BJ (cell line): ENCODE results near the gene LMBR1L. TPM values are rescaled to one million over a fixed set of nuclear protein-coding genes. Genes with fewer than 3 reads are reported as not detected.

ENCODE experiments used
- CTCF ChIA-PET: fragments of 350-600 bp; formaldehyde crosslinking; extraction: SDS; loops from one replicate; lab custom pipeline; 2021; ENCODE audit warnings: antibody characterized with exemption, inconsistent platforms; lab: Yijun Ruan, JAX
- POLR2A ChIA-PET: fragments of 300-600 bp; sonication (Branson Sonifier 250); formaldehyde crosslinking; extraction: SDS; loops from one replicate; lab custom pipeline; 2021; ENCODE audit warnings: antibody characterized with exemption; lab: Charles Lee
- DNase-seq: peaks from one replicate; pipeline ENCODE4 v3.0.0-alpha.2; 2011; ENCODE audit warnings: low read depth
- H3K27me3 ChIP-seq: 2 replicates; pipeline ENCODE4 v1.6.0; 2011; ENCODE audit warnings: low read length; ENCODE audit not compliant: control insufficient read depth, insufficient read depth
- H3K36me3 ChIP-seq: 2 replicates; pipeline ENCODE4 v1.5.1; 2011; ENCODE audit warnings: low read length; ENCODE audit not compliant: control insufficient read depth, insufficient read depth
- H3K4me3 ChIP-seq: 2 replicates; pipeline ENCODE4 v1.5.1; 2011; ENCODE audit warnings: low read depth, mild to moderate bottlenecking, control low read depth, low read length
- polyA plus RNA-seq: library from polyadenylated mRNA; depleted of rRNA; stranded (reverse); fragments of >200 nt; gene quantifications from 2 replicates; pipeline ENCODE4 v1.2.3, GENCODE V29; 2011
- TF ChIP-seq, protein P1 (sequence below): IDR thresholded peaks from 2 replicates; pipeline ENCODE4 v1.5.1; 2011; ENCODE audit warnings: low read depth, mild to moderate bottlenecking, control low read depth, inconsistent platforms, low read length, moderate library complexity; ENCODE audit not compliant: insufficient read depth

Gene LMBR1L
- polyA plus RNA-seq, 1 experiment = 63.1 TPM

GRCh38 chr12:49092816-49093406, 17.7 kb downstream of the LMBR1L start:
- H3K27me3 ChIP-seq = peaks cover 17% of the 10 kb centered on the region
- POLR2A ChIA-PET = no interaction called here

DNA sequence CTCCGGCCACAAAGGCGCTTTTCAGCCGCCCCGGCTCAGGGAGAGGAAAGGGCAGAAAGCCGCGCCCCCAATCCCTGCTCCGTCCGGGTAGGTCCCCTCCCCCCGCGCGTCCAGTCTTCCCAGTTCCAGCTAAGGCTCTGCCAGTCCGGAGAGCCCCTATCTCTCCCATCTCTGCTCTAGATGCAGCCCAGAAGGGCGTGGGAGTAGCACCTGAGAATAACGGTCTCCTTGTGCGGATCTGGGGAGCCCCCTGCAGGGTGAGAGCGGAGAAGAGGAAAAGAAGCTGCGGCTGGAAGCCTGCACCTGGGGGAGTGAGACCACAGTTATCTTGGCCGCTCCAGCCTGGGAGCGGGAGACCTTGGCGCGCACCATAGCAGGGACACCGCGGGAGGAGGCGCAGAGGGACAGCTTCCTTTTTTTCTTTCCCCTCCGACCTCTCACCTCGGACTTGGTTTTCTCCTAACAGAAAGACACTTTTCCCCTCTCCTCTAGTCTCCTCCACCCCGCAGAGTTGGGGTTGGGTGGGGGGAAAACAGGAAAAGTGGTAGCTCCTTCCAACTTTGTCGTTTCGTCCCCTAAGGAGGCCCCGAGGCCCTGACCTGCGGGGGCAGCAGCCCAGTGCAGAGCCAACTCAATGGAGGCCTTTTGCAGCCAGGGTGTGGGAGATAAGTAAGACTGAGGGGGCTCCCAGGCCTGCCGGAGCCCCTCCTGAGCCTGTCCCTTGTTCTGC, 18.4 kb downstream of the LMBR1L start:
- Histone ChIP-seq H3K27me3 (peaks cover 17% of the 10 kb centered on the region), H3K4me3 (peak overlapping the region; percentile 17), H3K36me3 (peaks cover under 1% of the 10 kb centered on the region; the same call in 1 of the 2 replicates)
- POLR2A ChIA-PET = no interaction called here
- CTCF ChIA-PET = interaction anchor here (0.6 to 4.7 kb wide), 18 partner anchors 8 to 170 kb away, joined by 3 to 33 read pairs (median 4); partner anchors contain the start of gene LMBR1L
- TF ChIP-seq, protein P1, sequence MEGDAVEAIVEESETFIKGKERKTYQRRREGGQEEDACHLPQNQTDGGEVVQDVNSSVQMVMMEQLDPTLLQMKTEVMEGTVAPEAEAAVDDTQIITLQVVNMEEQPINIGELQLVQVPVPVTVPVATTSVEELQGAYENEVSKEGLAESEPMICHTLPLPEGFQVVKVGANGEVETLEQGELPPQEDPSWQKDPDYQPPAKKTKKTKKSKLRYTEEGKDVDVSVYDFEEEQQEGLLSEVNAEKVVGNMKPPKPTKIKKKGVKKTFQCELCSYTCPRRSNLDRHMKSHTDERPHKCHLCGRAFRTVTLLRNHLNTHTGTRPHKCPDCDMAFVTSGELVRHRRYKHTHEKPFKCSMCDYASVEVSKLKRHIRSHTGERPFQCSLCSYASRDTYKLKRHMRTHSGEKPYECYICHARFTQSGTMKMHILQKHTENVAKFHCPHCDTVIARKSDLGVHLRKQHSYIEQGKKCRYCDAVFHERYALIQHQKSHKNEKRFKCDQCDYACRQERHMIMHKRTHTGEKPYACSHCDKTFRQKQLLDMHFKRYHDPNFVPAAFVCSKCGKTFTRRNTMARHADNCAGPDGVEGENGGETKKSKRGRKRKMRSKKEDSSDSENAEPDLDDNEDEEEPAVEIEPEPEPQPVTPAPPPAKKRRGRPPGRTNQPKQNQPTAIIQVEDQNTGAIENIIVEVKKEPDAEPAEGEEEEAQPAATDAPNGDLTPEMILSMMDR = peak; percentile 60
- DNase-seq = no peak

More at GRCh38 chr12:49092816-49093406, 17.7 kb downstream of the LMBR1L start:
- Histone ChIP-seq H3K36me3 (peaks cover 6% of the 10 kb centered on the region), H3K4me3 (no peak overlapping the region)
- TF ChIP-seq, protein P1 = no peak
- CTCF ChIA-PET = interaction anchor here (0.6 to 4.7 kb wide), 12 partner anchors 9 to 169 kb away, joined by 3 to 33 read pairs (median 6); partner anchors contain the start of gene LMBR1L
- DNase-seq = no peak

DNA sequence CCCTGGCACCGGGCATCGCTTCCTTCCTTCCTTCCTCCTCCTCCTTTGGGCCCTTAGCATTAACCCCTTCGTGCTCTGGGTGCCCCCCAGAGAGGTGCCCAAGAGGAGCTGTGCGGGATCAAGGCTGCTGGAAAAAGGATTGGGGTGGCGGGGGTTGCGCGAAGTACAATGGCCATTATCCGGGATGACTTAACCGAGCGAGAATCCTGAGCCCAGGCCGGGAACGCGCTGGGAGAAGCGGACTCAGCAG, 18.9 kb downstream of the LMBR1L start:
- no peak for DNase-seq
- Histone ChIP-seq H3K4me3 (peak overlapping the region; percentile 17), H3K36me3 (no peaks in the 10 kb centered on the region), H3K27me3 (peaks cover 17% of the 10 kb centered on the region)
- POLR2A ChIA-PET = no interaction called here
- CTCF ChIA-PET = interaction anchor here (0.7 to 4.7 kb wide), 15 partner anchors 9 to 148 kb away, joined by 3 to 33 read pairs (median 4); partner anchors contain the start of gene LMBR1L
- TF ChIP-seq, protein P1 = no peak

DNA sequence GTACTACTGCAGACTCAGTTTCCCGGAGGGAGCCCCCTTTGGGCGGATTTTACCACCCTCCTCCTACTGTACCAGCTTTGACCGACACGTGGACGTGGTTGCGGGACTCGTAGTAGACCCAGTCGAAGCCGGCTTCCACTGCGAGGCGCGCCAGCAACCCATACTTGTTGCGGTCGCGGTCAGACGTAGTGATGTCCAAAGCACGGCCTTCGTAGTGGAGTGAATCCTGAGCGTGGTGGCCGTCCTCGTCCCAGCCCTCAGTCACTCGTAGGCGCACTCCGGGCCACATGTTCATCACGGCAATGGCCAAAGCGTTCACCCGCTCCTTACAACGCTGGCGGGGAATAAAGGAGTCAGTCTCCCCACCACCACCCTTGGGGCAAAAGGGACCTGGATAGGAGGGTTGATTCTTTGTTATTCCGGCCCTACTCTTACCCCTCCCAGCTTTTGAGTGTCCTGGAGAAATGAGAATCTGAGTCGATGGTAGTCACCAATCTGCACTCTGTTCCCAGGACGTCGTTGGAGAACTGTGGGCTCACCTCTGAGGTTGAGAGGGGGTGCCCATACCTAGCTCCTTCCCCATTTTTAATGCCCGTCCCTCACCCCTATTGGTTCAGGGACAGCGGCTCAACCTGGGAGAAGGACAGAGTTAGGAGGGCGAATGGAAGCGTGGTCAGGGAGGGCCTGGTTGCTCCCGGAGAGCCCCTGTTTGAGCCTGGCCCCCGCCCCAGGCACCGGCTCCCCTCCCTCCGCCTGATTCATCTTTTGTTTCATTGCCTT, 19.4 kb downstream of the LMBR1L start:
- Histone ChIP-seq H3K27me3 (peaks cover 17% of the 10 kb centered on the region), H3K36me3 (no peaks in the 10 kb centered on the region), H3K4me3 (no peak overlapping the region)
- DNase-seq = no peak
- POLR2A ChIA-PET = no interaction called here
- CTCF ChIA-PET = interaction anchor here (0.7 to 4.7 kb wide), 14 partner anchors 9 to 146 kb away, joined by 3 to 33 read pairs (median 4); partner anchors contain the start of gene LMBR1L
- TF ChIP-seq, protein P1 = no peak
